HG03558 (cell line): Measurements from ENCODE around the gene MPI.
"Not testable (repeated sequence)": the region's sequence is repeated elsewhere in the genome, so short reads cannot be mapped to it uniquely, and the experiment has no call there.

Source experiments
- ATAC-seq: cut with Tn5 transposase; IDR thresholded peaks from one replicate; pipeline ENCODE4 v1.9.1; 2021; ENCODE audit warnings: moderate number of reproducible peaks; ENCODE audit not compliant: unreplicated experiment; ENCODE audit errors: extremely low read depth

MPI gene

GRCh38 chr15:74920456-74920855, 30.6 kb downstream of the MPI start:
- no peak for ATAC-seq

GRCh38 chr15:74924525-74924924, 34.7 kb downstream of the MPI start:
- no peak for ATAC-seq

GRCh38 chr15:74928771-74929198, 38.9 kb downstream of the MPI start:
- no peak for ATAC-seq

GRCh38 chr15:74933573-74933972, 43.7 kb downstream of the MPI start:
- ATAC-seq: no peak

GRCh38 chr15:74935193-74935592, 45.4 kb downstream of the MPI start:
- not testable (repeated sequence) for ATAC-seq

- no peak for ATAC-seq
Measured at GRCh38 chr15:74937272-74937589, 47.4 kb downstream of the MPI start.

- ATAC-seq: peak; percentile 66
Measured at GRCh38 chr15:74937590-74938371, 47.9 kb downstream of the MPI start, which contains the start of gene COX5A. COX5A (minus strand) TSS chr15:74938073; CDS start chr15:74938014, 59 bp downstream.

- ATAC-seq: no peak
Measured at GRCh38 chr15:74950078-74950908, 60.5 kb downstream of the MPI start.

GRCh38 chr15:74951006-74951405, 61.2 kb downstream of the MPI start:
- no peak for ATAC-seq
